HEK293T (cell line): ENCODE data around the gene MSTO1.
A peak's percentile ranks its signal among the peaks of the same experiment; 100 is the strongest.
"Not testable (repeated sequence)": the region's sequence is repeated elsewhere in the genome, so short reads cannot be mapped to it uniquely, and the experiment has no call there.

Experiments
- CTCF ChIA-PET: fragments of 350-600 bp; formaldehyde crosslinking; extraction: SDS; loops from one replicate; lab custom pipeline; 2021; ENCODE audit warnings: antibody characterized with exemption, inconsistent platforms; lab: Yijun Ruan, JAX
- POLR2A ChIA-PET: fragments of 350-600 bp; formaldehyde crosslinking; extraction: SDS; loops from one replicate; lab custom pipeline; 2020; ENCODE audit warnings: antibody characterized with exemption, inconsistent platforms; lab: Yijun Ruan, JAX
- DNase-seq: peaks from one replicate; pipeline ENCODE4 v3.0.0; 2012; ENCODE audit warnings: mixed read lengths; ENCODE audit errors: extremely low spot score
- ARNT ChIP-seq: fragments of 450-650 bp; IDR thresholded peaks from 2 replicates; pipeline ENCODE4 v1.6.1; 2017; ENCODE audit warnings: mild to moderate bottlenecking
- BHLHE40 ChIP-seq: fragments of 450-650 bp; IDR thresholded peaks from 2 replicates; pipeline ENCODE4 v1.6.1; 2016; ENCODE audit warnings: mild to moderate bottlenecking, moderate library complexity, borderline replicate concordance
- ELF4 ChIP-seq: fragments of 450-650 bp; IDR thresholded peaks from 2 replicates; pipeline ENCODE4 v1.6.1; 2017; ENCODE audit warnings: antibody characterized with exemption
- FOXA1 ChIP-seq: fragments of 450-650 bp; IDR thresholded peaks from 2 replicates; pipeline ENCODE4 v1.6.1; 2016; ENCODE audit warnings: mild to moderate bottlenecking
- FOXK2 ChIP-seq: fragments of 450-650 bp; IDR thresholded peaks from 2 replicates; pipeline ENCODE4 v1.6.1; 2016; ENCODE audit warnings: mild to moderate bottlenecking
- FOXM1 ChIP-seq: fragments of 450-650 bp; IDR thresholded peaks from 2 replicates; pipeline ENCODE4 v1.6.1; 2017; ENCODE audit warnings: mild to moderate bottlenecking, borderline replicate concordance
- HDGF ChIP-seq: fragments of 450-650 bp; IDR thresholded peaks from 2 replicates; pipeline ENCODE4 v1.6.1; 2017; ENCODE audit warnings: antibody characterized with exemption, borderline replicate concordance
- LEF1 ChIP-seq: fragments of 450-650 bp; IDR thresholded peaks from 2 replicates; pipeline ENCODE4 v1.6.1; 2017; ENCODE audit warnings: mild to moderate bottlenecking, borderline replicate concordance
- NFRKB ChIP-seq: fragments of 450-650 bp; IDR thresholded peaks from 2 replicates; pipeline ENCODE4 v1.6.1; 2016; ENCODE audit warnings: mild to moderate bottlenecking, moderate library complexity
- PKNOX1 ChIP-seq: fragments of 450-650 bp; IDR thresholded peaks from 2 replicates; pipeline ENCODE4 v1.6.1; 2016
- SP1 ChIP-seq: fragments of 450-650 bp; IDR thresholded peaks from 2 replicates; pipeline ENCODE4 v1.6.1; 2017
- SUZ12 ChIP-seq: fragments of 450-650 bp; IDR thresholded peaks from 2 replicates; pipeline ENCODE4 v1.6.1; 2016; ENCODE audit warnings: mild to moderate bottlenecking
- TARDBP ChIP-seq: fragments of 450-650 bp; IDR thresholded peaks from 2 replicates; pipeline ENCODE4 v1.6.1; 2016
- ZNF384 ChIP-seq: fragments of 450-650 bp; IDR thresholded peaks from 2 replicates; pipeline ENCODE4 v1.6.1; 2016

Gene MSTO1

GRCh38 chr1:155570593-155570990, 39.4 kb upstream of the MSTO1 start:
- TF ChIP-seq SUZ12 = no peak
- TF ChIP-seq TARDBP = no peak
- no peak for TF ChIP-seq PKNOX1
- no peak for TF ChIP-seq FOXM1
- TF ChIP-seq ELF4 = no peak
- TF ChIP-seq ARNT = no peak
- TF ChIP-seq HDGF = no peak
- TF ChIP-seq SP1 = no peak
- TF ChIP-seq FOXK2 = no peak
- no peak for TF ChIP-seq ZNF384
- no peak for TF ChIP-seq BHLHE40
- ChIA-PET CTCF (interaction anchor here (0.9 kb wide), 1 partner anchor 20 kb away, joined by 3 read pairs; no protein-coding TSS in a partner anchor), POLR2A (no interaction called here)
- no peak for DNase-seq

GRCh38 chr1:155574077-155574476, 35.9 kb upstream of the MSTO1 start:
- ChIA-PET CTCF (interaction anchor here (0.6 kb wide), 1 partner anchor 34 kb away, joined by 3 read pairs; no protein-coding TSS in a partner anchor), POLR2A (interaction anchor here (0.8 to 1.7 kb wide), 3 partner anchors 11 to 46 kb away, joined by 3 to 6 read pairs (median 3); partner anchors contain the start of gene ASH1L)
- no peak for TF ChIP-seq BHLHE40
- no peak for TF ChIP-seq LEF1
- no peak for TF ChIP-seq SP1
- no peak for TF ChIP-seq ELF4
- no peak for DNase-seq

GRCh38 chr1:155575608-155576007, 34.4 kb upstream of the MSTO1 start:
- DNase-seq, CTCF ChIA-PET: not testable (repeated sequence)
- POLR2A ChIA-PET = interaction anchor here (1.7 kb wide), 1 partner anchor 13 kb away, joined by 6 read pairs; the partner anchor contains the start of gene ASH1L

- CTCF ChIA-PET, POLR2A ChIA-PET, DNase-seq: not testable (repeated sequence)
Observed at GRCh38 chr1:155583846-155584245, 26.2 kb upstream of the MSTO1 start.

- POLR2A ChIA-PET = interaction anchor here (0.6 kb wide), 1 partner anchor 63 kb away, joined by 3 read pairs; no protein-coding TSS in a partner anchor
- CTCF ChIA-PET, DNase-seq: not testable (repeated sequence)
Observed at GRCh38 chr1:155589282-155589681, 20.7 kb upstream of the MSTO1 start.

GRCh38 chr1:155590516-155591247, 19.3 kb upstream of the MSTO1 start:
- ChIA-PET POLR2A (interaction anchor here (1.0 kb wide), 1 partner anchor 282 kb away, joined by 3 read pairs; the partner anchor contains the start of gene FDPS), CTCF (interaction anchor here (0.6 to 1.3 kb wide), 3 partner anchors 20 to 340 kb away, joined by 3 read pairs; no protein-coding TSS in a partner anchor)
- not testable (repeated sequence) for DNase-seq

GRCh38 chr1:155591770-155592169, 18.2 kb upstream of the MSTO1 start:
- TF ChIP-seq ZNF384 (peak; percentile 86), TARDBP (no peak)
- ChIA-PET POLR2A (interaction anchor here (1.0 kb wide), 1 partner anchor 283 kb away, joined by 3 read pairs; the partner anchor contains the start of gene FDPS), CTCF (interaction anchor here (0.7 to 1.0 kb wide), 3 partner anchors 14 to 385 kb away, joined by 3 to 6 read pairs (median 4); no protein-coding TSS in a partner anchor)

GRCh38 chr1:155595877-155596474, 14.0 kb upstream of the MSTO1 start:
- DNase-seq, POLR2A ChIA-PET, CTCF ChIA-PET: not testable (repeated sequence)

More at GRCh38 chr1:155591770-155592169, 18.2 kb upstream of the MSTO1 start:
- peak; percentile 54 for DNase-seq

- TF ChIP-seq FOXM1 (no peak), FOXA1 (no peak), NFRKB (no peak), TARDBP (no peak), FOXK2 (no peak), SP1 (no peak), HDGF (no peak), ARNT (no peak)
- ChIA-PET POLR2A (no interaction called here), CTCF (no interaction called here)
- no peak for DNase-seq
Observed at GRCh38 chr1:155596864-155597263, 13.2 kb upstream of the MSTO1 start.
